A172 (cell line): Measurements from ENCODE around the gene SLC2A1. TPM values are rescaled to one million over a fixed set of nuclear protein-coding genes. Genes with fewer than 3 reads are reported as not detected.
A peak's percentile ranks its signal among the peaks of the same experiment; 100 is the strongest.

Source experiments
- DNase-seq: peaks from one replicate; pipeline ENCODE4 v3.0.0-alpha.2; 2015; ENCODE audit warnings: low spot score
- total RNA-seq: library from RNA; depleted of rRNA; stranded (reverse); fragments of >200 nt; shearing (Covaris generic); gene quantifications from 2 replicates; pipeline ENCODE4 v1.2.3, GENCODE V29; 2014

The SLC2A1 gene
- total RNA-seq, 1 experiment from 2014 or later: 164 TPM

DNA sequence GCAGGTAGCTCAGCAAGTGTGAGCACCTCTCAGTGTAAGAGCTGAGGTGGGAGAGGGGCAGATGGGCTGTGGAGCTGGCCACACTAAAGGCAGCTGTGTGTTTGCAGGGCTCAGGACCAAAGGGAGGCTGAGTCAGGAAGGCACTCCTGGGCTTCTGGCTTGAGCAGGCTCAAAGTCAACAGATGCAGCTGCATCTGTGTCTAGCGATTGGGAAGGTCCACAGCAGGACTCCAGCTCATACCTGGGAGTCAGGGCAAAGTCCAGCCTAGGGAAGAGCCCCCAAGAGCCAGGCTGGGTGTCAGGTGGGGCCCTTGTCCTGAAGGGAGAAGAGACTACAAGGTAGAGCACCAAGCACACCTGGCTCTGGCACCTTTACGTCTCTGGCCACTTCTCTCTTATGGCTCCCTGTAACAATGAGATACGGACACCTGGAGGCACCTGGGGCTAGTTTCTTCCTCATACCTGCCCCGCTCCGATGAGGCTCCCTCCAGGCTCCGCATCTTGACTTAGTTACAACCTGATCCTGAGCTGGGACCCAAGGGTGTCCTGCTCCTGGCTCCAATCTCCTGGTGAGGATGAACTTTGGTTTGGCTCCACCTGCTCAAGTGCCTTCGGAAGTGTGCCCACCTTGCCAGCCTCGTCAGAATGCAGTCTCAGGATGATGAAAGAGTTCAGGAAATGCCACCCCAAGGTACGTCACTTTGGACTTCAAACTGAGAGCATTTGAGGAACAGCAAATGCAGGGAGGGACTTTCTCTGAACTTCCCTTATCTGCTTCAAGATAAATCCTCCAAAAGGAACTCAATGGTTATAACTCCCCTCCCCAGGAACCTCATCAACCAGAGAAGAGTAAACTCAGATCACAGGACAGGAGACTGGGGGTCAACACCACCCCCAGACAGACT lies 21.5 kb upstream of the SLC2A1 start:
- no peak for DNase-seq

DNA sequence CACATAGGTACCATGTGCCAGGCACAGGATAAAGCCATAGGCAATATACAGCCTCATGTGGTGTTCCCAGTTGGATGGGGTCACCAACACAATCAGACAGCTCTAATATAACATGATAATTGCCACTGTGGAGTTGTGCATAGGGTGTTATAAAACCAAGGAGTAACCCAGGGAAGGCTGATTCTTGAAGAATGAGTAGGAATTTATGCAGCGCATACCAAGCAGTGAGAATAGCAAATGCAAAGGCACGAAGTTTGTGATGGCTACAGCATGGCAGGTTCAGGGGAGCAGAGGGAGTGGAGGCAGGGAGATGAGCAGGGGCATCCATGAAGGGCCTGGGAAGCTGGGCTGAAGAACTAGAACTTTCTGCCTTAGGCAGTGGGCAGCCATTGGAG lies 20.4 kb upstream of the SLC2A1 start:
- no peak for DNase-seq

- no peak for DNase-seq
Measured at GRCh38 chr1:42978317-42979035, 19.8 kb upstream of the SLC2A1 start.

DNA sequence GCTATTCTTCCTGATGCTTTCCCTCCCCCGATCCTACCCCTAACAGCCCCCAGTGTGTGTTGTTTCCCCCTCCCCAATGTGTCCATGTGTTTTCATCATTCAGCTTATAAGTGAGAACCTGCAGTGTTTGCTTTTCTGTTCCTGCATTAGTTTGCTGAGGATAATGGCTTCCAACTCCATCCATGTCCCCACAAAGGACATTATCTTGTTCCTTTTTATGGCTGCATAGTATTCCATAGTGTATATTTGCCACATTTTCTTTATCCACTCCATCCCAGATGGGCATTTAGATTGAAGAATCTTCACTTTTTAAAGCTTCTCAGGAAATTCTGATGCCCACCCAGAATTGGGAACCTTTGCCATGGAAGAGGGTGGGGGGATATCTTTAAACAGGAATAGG lies 19.0 kb upstream of the SLC2A1 start:
- no peak for DNase-seq

GRCh38 chr1:42975561-42976225 lies 17.0 kb upstream of the SLC2A1 start:
- no peak for DNase-seq

- DNase-seq: no peak
Measured at GRCh38 chr1:42974767-42975437, 16.2 kb upstream of the SLC2A1 start.

- DNase-seq: no peak
Measured at GRCh38 chr1:42973799-42974198, 15.1 kb upstream of the SLC2A1 start.

- peak; percentile 68 for DNase-seq
Measured at GRCh38 chr1:42973286-42973685, 14.6 kb upstream of the SLC2A1 start.

DNA sequence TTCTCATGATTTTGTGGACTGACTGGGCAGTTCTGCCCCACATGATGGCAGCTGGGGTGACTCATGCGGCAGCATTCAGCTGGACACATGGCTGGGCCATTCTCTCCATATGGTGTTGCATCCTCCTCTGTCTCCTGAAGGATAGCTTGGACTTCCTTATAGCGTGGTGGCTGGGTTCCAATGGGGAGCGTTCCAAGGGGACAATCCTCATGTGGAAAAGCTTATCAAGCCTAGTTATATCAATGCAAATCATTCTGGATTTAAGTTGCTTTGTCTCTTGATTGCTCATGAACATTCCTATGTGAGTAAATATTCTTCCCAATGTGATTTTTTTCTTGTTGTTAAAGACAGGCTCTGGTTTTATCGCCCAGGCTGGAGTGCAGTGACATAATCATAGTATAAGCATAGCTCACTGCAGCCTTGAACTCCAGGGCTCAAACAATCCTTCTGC lies 13.2 kb upstream of the SLC2A1 start:
- DNase-seq: peak; percentile 93

DNA sequence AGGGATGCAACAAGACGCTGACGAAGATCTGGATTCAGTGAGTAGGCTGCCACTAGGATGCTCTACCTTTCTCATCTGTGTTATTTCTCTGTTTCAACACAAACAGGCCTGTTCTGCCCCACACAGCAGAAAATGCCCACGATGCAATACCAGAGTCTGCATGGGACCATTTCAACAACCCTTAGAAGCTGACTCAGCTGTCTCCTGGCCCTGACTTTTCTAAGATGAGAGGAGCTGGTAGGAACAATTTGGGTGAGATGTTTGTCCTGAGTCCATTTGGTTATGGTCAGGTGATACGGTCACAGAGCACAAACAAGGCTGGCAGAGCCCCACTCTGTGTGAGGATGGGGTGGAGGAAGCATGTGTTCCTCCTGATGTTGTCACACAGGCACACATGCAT lies 11.5 kb upstream of the SLC2A1 start:
- no peak for DNase-seq

- no peak for DNase-seq
Measured at GRCh38 chr1:42968654-42969053, 10.0 kb upstream of the SLC2A1 start.

- peak; percentile 94 for DNase-seq
Measured at GRCh38 chr1:42966688-42967612, 8.3 kb upstream of the SLC2A1 start.

- no peak for DNase-seq
Measured at GRCh38 chr1:42965378-42965777, 6.7 kb upstream of the SLC2A1 start.

DNA sequence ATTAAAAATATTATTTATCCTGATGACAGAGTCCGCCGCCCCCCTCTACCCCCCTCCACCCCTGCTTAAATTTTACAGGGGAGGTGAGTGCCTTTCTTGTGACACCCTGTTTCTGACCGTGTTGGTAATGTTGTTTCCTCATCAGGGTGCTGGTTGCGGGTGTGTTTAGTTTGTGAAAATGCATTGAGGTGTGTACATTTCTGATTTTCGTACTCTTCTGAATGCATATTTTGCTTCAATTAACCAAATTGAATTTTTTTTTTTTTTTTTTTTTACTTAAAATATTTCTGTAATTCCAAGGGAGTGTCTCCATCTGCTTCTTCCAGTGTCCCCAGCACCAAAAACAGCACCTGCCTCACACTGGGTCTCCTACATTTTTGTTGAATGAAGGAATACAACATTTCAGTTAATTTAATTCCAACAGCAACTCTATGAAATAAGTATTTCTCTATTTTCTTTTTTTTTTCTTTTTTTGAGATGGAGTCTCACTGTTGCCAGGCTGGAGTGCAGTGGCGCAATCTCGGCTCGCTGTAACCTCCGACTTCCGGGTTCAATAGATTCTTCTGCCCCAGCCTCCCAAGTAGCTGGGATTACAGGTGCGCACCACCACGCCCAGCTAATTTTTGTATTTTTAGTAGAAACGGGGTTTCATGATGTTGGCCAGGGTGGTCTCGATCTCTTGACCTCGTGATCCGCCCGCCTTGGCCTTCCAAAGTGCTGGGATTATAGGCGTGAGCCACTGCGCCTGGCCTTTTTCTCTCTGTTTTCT lies 5.6 kb upstream of the SLC2A1 start:
- DNase-seq: no peak

- DNase-seq: no peak
Measured at GRCh38 chr1:42963378-42964043, 4.8 kb upstream of the SLC2A1 start.

GRCh38 chr1:42962641-42963377 lies 4.1 kb upstream of the SLC2A1 start:
- no peak for DNase-seq

DNA sequence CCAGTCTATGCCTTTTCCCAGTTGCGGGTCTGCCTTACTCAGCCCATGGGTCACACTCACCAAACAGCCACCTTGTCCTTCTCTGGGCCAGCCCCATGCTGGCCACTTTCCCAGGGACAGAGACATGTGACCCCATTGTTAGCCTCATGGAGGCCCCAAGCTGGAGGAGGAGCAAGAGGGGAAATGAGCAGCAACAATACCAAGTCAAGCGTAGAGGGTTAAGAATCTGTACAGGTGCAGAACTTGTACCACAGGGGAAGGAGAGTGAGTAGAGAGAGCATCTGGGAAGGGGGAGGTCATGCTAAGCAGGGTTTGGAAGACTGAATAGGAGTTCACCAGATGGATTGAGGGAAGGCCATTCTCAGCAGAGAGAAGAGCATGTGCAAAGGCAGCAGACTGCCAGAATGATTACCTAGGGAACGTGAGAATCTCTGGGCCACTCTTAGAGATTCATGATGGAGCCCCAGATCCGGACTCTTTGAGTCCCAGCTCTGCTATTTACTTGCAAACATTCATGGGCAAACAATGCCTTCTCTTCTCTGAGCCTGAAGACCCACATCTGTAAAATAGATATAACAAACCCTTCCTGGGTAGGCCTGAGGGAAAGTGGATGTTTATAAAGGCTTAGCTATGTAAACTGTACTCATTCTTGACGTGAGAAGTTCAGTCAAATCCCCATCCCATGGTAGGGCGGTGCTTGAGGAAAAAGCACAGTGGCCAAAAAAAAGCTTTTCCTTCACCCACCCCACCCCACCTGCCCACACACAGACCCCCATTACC lies 2.8 kb upstream of the SLC2A1 start:
- no peak for DNase-seq
